LNCAP (cell line): ENCODE measurements around the gene NAPSA.

Source experiments
- CTCF ChIP-seq: fragments of 450-650 bp; IDR thresholded peaks from 2 replicates; pipeline ENCODE4 v1.5.1; 2017; ENCODE audit warnings: mild to moderate bottlenecking

Gene NAPSA

GRCh38 chr19:50365434-50366306 lies at the start of gene NAPSA:
Gene NAPSA (minus strand): TSS chr19:50365639. CDS start chr19:50365621, 18 bp downstream.
- no peak for TF ChIP-seq CTCF

GRCh38 chr19:50413531-50413930 lies 48.1 kb upstream of the NAPSA start:
- TF ChIP-seq CTCF, result no peak

GRCh38 chr19:50413096-50413495 lies 47.7 kb upstream of the NAPSA start:
- no peak for TF ChIP-seq CTCF

- no peak for TF ChIP-seq CTCF
These were observed 47.0 kb upstream of the NAPSA start for GRCh38 chr19:50412419-50412818.

- no peak for TF ChIP-seq CTCF
These were observed 44.7 kb upstream of the NAPSA start for GRCh38 chr19:50410109-50410508.

GRCh38 chr19:50409347-50409746 lies 43.9 kb upstream of the NAPSA start:
- no peak for TF ChIP-seq CTCF

GRCh38 chr19:50406829-50407228 lies 41.4 kb upstream of the NAPSA start:
- TF ChIP-seq CTCF, result no peak
